SU-DHL-6 (cell line): ENCODE measurements around the gene ABLIM1.

Experiments used
- H2AFZ ChIP-seq: fragments of 200-600 bp; sonication (generic); 2 replicates; pipeline ENCODE4 v1.6.1; 2014; ENCODE audit warnings: low read depth, mild to moderate bottlenecking, moderate library complexity, mixed read lengths, antibody characterized with exemption, low read length; ENCODE audit not compliant: severe bottlenecking
- H3F3A ChIP-seq: fragments of 200-600 bp; shearing (Covaris generic); 2 replicates; pipeline ENCODE4 v1.6.0; 2016; ENCODE audit warnings: antibody characterized with exemption, mild to moderate bottlenecking; ENCODE audit not compliant: insufficient read depth
- H3K27ac ChIP-seq: fragments of 200-600 bp; sonication (generic); 2 replicates; pipeline ENCODE4 v1.5.1; 2016; ENCODE audit warnings: low read depth, mild to moderate bottlenecking, low read length, moderate library complexity, mixed read lengths
- H3K27me3 ChIP-seq: fragments of 200-600 bp; sonication (generic), shearing (Covaris generic); 2 replicates; pipeline ENCODE4 v1.6.0; 2014; ENCODE audit warnings: mild to moderate bottlenecking, low read length
- H3K36me3 ChIP-seq: fragments of 200-600 bp; sonication (generic); 2 replicates; pipeline ENCODE4 v1.6.1; 2014; ENCODE audit warnings: mild to moderate bottlenecking, low read length, mixed read lengths
- H3K4me2 ChIP-seq: fragments of 300-600, 200-600 bp; shearing (Covaris generic), sonication (generic); 2 replicates; pipeline ENCODE4 v1.6.0; 2014; ENCODE audit warnings: low read length, low read depth, mild to moderate bottlenecking; ENCODE audit not compliant: poor library complexity, severe bottlenecking
- H3K4me3 ChIP-seq: fragments of 200-600 bp; sonication (generic); 2 replicates; pipeline ENCODE4 v1.5.1; 2014; ENCODE audit warnings: antibody characterized with exemption, low read length, mild to moderate bottlenecking, mixed read lengths; ENCODE audit not compliant: insufficient read depth, poor library complexity, severe bottlenecking
- H3K79me2 ChIP-seq: fragments of 200-600 bp; sonication (generic); 2 replicates; pipeline ENCODE4 v1.6.1; 2014; ENCODE audit warnings: mild to moderate bottlenecking, low read length, moderate library complexity; ENCODE audit not compliant: insufficient read depth
- H3K9ac ChIP-seq: fragments of 200-600 bp; sonication (generic); 2 replicates; pipeline ENCODE4 v1.7.0; 2014; ENCODE audit warnings: mild to moderate bottlenecking, low read length
- H3K9me2 ChIP-seq: fragments of 200-600 bp; sonication (generic); replicated peaks from 2 replicates; pipeline ENCODE4 v1.6.1; 2014; ENCODE audit warnings: low read length; ENCODE audit not compliant: insufficient read depth
- H3K9me3 ChIP-seq: fragments of 200-600 bp; sonication (generic); 2 replicates; pipeline ENCODE4 v1.6.1; 2014; ENCODE audit warnings: low read length, mixed read lengths; ENCODE audit not compliant: insufficient read depth
- H4K20me1 ChIP-seq: fragments of 200-600 bp; sonication (generic); 2 replicates; pipeline ENCODE4 v1.6.1; 2014; ENCODE audit warnings: low read depth, mild to moderate bottlenecking, antibody characterized with exemption, low read length, moderate library complexity, mixed read lengths
- EZH2phosphoT487 ChIP-seq: fragments of 200-600 bp; sonication (generic), shearing (Covaris generic); conservative IDR thresholded peaks from 2 replicates; pipeline ENCODE4 v1.6.1; 2018; ENCODE audit warnings: mild to moderate bottlenecking, antibody characterized with exemption, low read length, moderate library complexity, mixed read lengths
- TF ChIP-seq, protein P1 (sequence below): fragments of 200-600 bp; sonication (generic); IDR thresholded peaks from one replicate; pipeline ENCODE4 v1.5.1; 2017; ENCODE audit warnings: antibody characterized with exemption, mild to moderate bottlenecking, low read length, moderate library complexity; ENCODE audit not compliant: insufficient read depth, poor library complexity, severe bottlenecking

ABLIM1 gene

DNA sequence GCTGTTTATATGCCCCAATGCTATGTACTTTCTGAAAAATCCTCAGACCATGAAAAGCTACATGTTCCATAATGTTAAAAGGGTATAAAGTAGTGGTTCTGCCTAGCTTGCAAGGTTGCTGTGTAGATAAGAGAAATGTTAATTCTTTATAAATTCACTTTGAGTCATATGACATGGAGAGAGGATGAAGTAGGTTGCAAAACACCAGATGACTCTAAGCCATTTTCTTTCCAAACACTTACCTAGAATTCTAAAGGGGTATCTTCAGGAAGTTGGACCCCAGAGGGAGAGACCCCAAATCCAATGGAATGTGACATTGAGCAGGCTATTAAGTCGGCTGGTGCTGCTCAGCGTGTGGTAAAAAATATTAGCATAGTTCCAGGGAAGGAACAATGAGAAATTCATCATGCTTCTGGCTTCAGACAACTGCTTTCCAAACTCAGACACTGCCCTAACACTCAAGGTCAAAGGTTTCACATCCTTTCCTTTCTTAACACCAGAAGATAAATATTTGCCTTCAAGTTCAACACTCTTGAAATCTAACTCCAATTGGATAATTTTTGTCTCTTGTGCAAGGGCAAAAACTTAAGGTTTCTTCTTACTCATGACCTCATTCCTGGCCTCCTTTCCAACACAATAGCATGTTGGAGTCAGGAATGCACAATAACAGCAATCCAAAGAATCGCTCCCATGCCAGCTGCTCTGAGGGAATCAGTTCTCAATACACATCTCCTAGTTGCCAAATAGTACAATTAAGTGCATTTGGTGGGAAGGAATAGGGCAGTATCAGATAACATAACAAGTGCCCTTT lies 153.1 kb downstream of the ABLIM1 start:
- Histone ChIP-seq H3K27ac (no peak overlapping the region), H3K4me2 (no peak overlapping the region), H3K4me3 (no peak overlapping the region), H3K36me3 (no peaks in the 10 kb centered on the region), H3K9me3 (no peaks in the 10 kb centered on the region), H3K79me2 (no peaks in the 10 kb centered on the region), H3K27me3 (no peaks in the 10 kb centered on the region), H4K20me1 (peaks cover 3% of the 10 kb centered on the region; the same call in 1 of the 2 replicates), H3K9ac (no peak overlapping the region), H2AFZ (no peak overlapping the region), H3K9me2 (no peaks in the 10 kb centered on the region), H3F3A (peaks cover 3% of the 10 kb centered on the region; the same call in 1 of the 2 replicates)
- TF ChIP-seq EZH2phosphoT487 = no peak
- TF ChIP-seq, protein P1, sequence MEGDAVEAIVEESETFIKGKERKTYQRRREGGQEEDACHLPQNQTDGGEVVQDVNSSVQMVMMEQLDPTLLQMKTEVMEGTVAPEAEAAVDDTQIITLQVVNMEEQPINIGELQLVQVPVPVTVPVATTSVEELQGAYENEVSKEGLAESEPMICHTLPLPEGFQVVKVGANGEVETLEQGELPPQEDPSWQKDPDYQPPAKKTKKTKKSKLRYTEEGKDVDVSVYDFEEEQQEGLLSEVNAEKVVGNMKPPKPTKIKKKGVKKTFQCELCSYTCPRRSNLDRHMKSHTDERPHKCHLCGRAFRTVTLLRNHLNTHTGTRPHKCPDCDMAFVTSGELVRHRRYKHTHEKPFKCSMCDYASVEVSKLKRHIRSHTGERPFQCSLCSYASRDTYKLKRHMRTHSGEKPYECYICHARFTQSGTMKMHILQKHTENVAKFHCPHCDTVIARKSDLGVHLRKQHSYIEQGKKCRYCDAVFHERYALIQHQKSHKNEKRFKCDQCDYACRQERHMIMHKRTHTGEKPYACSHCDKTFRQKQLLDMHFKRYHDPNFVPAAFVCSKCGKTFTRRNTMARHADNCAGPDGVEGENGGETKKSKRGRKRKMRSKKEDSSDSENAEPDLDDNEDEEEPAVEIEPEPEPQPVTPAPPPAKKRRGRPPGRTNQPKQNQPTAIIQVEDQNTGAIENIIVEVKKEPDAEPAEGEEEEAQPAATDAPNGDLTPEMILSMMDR = no peak

DNA sequence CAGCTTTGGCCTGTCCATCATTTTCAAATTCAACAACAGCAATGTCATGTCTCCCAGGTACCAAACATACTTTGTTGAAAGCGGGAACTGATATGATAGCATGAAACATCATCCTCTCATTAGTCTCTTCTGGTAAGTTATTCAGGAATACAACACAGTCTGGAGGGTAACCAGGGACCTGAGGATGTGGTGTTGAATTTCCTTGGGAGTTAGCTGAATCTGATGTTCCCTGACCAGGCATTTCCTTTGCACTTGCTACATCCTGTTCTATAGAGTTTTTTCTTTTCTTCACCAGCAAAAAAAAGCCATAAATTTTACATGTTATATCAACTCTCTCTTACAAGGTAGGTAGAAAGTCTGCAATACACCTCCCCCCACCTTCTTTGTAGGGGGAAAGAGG lies 156.0 kb downstream of the ABLIM1 start:
- Histone ChIP-seq H3K4me3 (no peak overlapping the region), H3K27ac (no peak overlapping the region), H3K9ac (no peak overlapping the region), H3K79me2 (no peaks in the 10 kb centered on the region; the same call in 1 of the 2 replicates), H3K9me2 (no peaks in the 10 kb centered on the region), H3K9me3 (no peaks in the 10 kb centered on the region), H3K27me3 (no peaks in the 10 kb centered on the region), H3K4me2 (no peak overlapping the region), H2AFZ (no peak overlapping the region), H3K36me3 (no peaks in the 10 kb centered on the region), H4K20me1 (no peaks in the 10 kb centered on the region; the same call in 1 of the 2 replicates), H3F3A (peaks cover 31% of the 10 kb centered on the region)
- no peak for TF ChIP-seq EZH2phosphoT487
- TF ChIP-seq, protein P1 = no peak

DNA sequence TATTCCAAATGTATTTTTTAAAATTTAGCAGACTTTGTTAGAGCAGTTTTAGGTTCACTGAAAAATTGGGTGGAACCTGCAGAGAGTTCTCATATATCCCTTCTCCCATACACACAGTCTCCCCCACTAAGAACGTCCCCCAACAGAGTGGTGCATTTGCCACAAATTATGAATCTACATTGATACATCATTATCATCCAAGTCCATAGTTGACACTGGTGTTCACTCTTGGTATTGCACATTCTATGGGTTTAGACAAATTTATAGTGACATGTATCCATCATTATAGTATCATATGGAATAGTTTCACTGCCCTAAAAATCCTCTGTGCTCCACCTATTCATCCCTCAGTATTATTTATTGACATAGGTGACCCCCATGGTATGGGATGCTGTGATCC lies 156.4 kb downstream of the ABLIM1 start:
- H3K36me3 ChIP-seq = no peaks in the 10 kb centered on the region
- H3K4me2 ChIP-seq = no peak overlapping the region
- no peaks in the 10 kb centered on the region; the same call in 1 of the 2 replicates for H3K79me2 ChIP-seq
- no peaks in the 10 kb centered on the region for H3K9me2 ChIP-seq
- H3K9ac ChIP-seq = no peak overlapping the region
- H4K20me1 ChIP-seq = no peaks in the 10 kb centered on the region; the same call in 1 of the 2 replicates
- no peaks in the 10 kb centered on the region for H3K27me3 ChIP-seq
- no peak overlapping the region for H2AFZ ChIP-seq
- no peak overlapping the region for H3K27ac ChIP-seq
- H3F3A ChIP-seq = peaks cover 35% of the 10 kb centered on the region
- no peak for TF ChIP-seq EZH2phosphoT487
- TF ChIP-seq, protein P1 = no peak
- H3K4me3 ChIP-seq = no peak overlapping the region
- no peaks in the 10 kb centered on the region for H3K9me3 ChIP-seq
